GM23338 (cell line): ENCODE results near the gene PLBD2.

Experiments
- CTCF ChIP-seq, 2 experiments: fragments of 200-600 bp in 1 of 2; sonication (generic) in 1 of 2; conservative IDR thresholded peaks; 2 replicates each; pipeline versions ENCODE4 v1.5.1 to v1.6.1; 2016 to 2017; ENCODE audit warnings: antibody characterized with exemption in 2 of 2, low read depth in 2 of 2, mild to moderate bottlenecking in 2 of 2, moderate library complexity in 1 of 2
- JUNB ChIP-seq: IDR thresholded peaks from one replicate; pipeline ENCODE4 v1.6.1; 2016; ENCODE audit warnings: antibody characterized with exemption; ENCODE audit not compliant: unreplicated experiment

DNA sequence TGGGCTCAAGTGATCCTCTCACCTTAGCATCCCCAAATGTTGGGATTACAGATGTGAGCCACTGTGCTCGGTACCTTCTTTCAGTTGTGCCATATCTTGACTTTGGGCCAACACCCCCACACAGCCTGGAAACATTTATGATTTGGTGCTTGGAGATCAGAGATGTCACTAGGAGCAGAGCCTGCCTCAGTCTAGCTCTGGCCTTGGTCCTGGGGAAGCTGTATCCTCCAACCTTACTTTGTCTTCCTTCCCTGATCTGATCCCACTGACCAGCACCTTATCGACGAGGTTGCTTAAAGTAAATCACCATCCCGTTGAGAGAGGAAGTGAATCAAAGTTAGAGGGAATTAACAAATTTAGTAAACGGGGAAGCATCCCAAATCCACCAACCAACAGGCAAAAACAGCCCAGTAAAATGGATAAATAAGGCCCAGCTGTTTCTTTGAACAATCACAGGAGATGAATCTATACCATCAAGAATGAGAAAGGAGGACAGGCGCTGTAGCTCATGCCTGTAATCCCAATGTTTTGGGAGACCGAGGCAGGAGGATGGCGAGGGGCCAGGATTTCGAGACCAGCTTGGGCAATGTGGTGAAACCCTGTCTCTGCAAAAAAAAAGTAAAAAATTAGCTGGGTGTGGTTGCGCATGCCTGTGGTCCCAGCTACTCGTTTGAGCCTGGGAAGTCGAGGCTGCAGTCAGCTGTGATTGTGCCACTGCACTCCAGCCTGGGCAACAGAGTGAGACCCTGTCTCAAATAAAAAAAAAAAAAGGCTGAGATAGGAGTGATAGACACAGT is 3.4 kb downstream of the PLBD2 start:
- TF ChIP-seq CTCF (conservative IDR thresholded peaks at IDR 0.05; ENCODE audit: low read depth in 2 of 2) (no peak), JUNB (no peak)
